Measurements from ENCODE around the gene VPS8. TPM values are rescaled to one million over a fixed set of nuclear protein-coding genes. Genes with fewer than 3 reads are reported as not detected.
A peak's percentile ranks its signal among the peaks of the same experiment; 100 is the strongest.

The VPS8 gene
- total RNA-seq, 1 donor from 2014 or later = 94.5 TPM

GRCh38 chr3:184777566-184778356, 34.2 kb upstream of the VPS8 start:
- H3K4me1 Mint-ChIP-seq (ENCODE audit: low read depth, unreplicated experiment) = peaks cover 24% of the 10 kb centered on the region
- peaks cover 2% of the 10 kb centered on the region for H3K9me3 Mint-ChIP-seq (ENCODE audit: unreplicated experiment)
- TF ChIP-seq, protein P1, sequence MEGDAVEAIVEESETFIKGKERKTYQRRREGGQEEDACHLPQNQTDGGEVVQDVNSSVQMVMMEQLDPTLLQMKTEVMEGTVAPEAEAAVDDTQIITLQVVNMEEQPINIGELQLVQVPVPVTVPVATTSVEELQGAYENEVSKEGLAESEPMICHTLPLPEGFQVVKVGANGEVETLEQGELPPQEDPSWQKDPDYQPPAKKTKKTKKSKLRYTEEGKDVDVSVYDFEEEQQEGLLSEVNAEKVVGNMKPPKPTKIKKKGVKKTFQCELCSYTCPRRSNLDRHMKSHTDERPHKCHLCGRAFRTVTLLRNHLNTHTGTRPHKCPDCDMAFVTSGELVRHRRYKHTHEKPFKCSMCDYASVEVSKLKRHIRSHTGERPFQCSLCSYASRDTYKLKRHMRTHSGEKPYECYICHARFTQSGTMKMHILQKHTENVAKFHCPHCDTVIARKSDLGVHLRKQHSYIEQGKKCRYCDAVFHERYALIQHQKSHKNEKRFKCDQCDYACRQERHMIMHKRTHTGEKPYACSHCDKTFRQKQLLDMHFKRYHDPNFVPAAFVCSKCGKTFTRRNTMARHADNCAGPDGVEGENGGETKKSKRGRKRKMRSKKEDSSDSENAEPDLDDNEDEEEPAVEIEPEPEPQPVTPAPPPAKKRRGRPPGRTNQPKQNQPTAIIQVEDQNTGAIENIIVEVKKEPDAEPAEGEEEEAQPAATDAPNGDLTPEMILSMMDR (IDR thresholded peaks at IDR 0.05; ENCODE audit: partially characterized antibody, unreplicated experiment) = peak; percentile 89
- H3K4me3 Mint-ChIP-seq (ENCODE audit: unreplicated experiment) = no peak overlapping the region
- H3K36me3 Mint-ChIP-seq (ENCODE audit: unreplicated experiment) = no peaks in the 10 kb centered on the region
- peaks cover 2% of the 10 kb centered on the region for H3K27me3 Mint-ChIP-seq (ENCODE audit: unreplicated experiment)
- DNase-seq = peak; percentile 88
- H3K27ac Mint-ChIP-seq (ENCODE audit: unreplicated experiment) = no peak overlapping the region

DNA sequence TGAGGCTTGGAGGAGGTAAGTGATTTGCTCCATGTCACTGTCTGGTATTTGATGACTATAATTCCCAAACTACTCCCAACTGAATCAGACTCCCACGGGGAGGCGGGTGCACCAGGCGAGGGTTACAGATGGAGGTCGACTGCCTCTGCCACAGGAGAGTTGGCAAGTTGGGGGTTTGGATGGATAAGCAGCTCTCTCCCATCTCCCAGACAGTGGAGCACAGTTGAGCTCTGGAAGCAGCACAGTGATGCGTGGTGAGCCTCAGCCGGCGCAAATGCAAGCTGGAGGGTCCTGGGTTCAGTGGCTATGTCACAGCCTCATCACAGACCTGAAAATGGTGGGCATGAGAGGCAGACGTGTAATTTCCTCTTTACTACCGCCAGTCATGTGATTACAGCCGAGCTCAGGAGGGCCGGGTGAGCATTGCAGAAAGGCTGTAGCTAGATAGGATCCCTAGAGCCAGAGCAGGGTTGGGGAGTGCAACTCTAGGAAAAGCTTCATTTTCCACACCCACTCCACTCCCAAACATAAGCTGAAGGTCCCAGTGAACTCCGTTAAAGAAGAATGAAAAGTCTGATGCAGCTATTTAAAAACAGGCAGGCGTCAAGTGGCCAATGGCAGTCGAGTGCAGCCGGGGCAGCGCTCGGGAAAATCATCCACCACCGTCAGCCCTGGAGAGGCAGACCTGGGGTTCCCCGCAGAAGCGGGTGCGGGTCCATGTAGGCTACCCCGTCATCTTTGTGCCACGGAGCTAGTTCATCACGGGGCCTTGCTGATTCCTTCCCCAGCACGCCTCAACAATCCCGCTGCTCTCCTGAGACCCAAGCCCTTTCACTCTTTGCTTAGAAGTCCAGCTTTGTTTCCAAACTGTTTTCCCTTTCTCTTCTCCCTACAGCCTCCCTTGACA, 33.3 kb upstream of the VPS8 start:
- no peak for DNase-seq

DNA sequence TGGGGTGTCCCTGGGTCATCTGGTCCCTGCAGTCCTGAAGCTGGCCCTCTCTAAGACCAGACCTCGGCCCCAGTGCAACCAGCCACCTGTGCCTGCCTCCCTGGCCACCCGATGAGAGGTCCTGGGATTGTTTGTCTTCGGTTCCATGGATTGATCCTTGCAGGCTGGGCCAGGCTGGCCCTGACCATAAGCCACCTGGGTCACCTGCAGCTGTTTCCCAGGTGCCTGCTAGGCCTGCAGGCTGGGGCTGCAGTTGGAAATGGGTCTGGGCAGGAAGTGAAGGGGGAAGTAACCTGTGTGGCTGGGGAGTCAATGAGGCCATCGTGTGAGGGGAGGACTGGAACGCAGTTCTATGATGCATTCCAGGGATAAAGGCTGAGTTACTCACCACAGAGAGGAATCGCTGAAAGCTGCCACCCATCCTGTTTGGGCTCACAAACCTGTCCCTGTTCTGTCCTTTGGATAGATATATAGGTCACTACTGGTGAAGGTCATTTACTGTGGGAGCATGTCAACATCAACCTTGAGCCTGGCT, 30.9 kb upstream of the VPS8 start:
- Mint-ChIP-seq H3K9me3 (ENCODE audit: unreplicated experiment) (no peaks in the 10 kb centered on the region), H3K36me3 (ENCODE audit: unreplicated experiment) (no peaks in the 10 kb centered on the region), H3K4me1 (ENCODE audit: low read depth, unreplicated experiment) (peaks cover 31% of the 10 kb centered on the region), H3K4me3 (ENCODE audit: unreplicated experiment) (no peak overlapping the region), H3K27ac (ENCODE audit: unreplicated experiment) (no peak overlapping the region), H3K27me3 (ENCODE audit: unreplicated experiment) (peaks cover 2% of the 10 kb centered on the region)
- DNase-seq = no peak
- TF ChIP-seq, protein P1 (IDR thresholded peaks at IDR 0.05; ENCODE audit: partially characterized antibody, unreplicated experiment) = no peak

More for the DNA sequence above, 33.3 kb upstream of the VPS8 start:
- H3K36me3 Mint-ChIP-seq (ENCODE audit: unreplicated experiment) = no peaks in the 10 kb centered on the region
- H3K4me3 Mint-ChIP-seq (ENCODE audit: unreplicated experiment) = no peak overlapping the region
- H3K27ac Mint-ChIP-seq (ENCODE audit: unreplicated experiment) = no peak overlapping the region
- peaks cover 2% of the 10 kb centered on the region for H3K27me3 Mint-ChIP-seq (ENCODE audit: unreplicated experiment)
- peaks cover 2% of the 10 kb centered on the region for H3K9me3 Mint-ChIP-seq (ENCODE audit: unreplicated experiment)
- TF ChIP-seq, protein P1 (IDR thresholded peaks at IDR 0.05; ENCODE audit: partially characterized antibody, unreplicated experiment) = no peak
- peaks cover 24% of the 10 kb centered on the region for H3K4me1 Mint-ChIP-seq (ENCODE audit: low read depth, unreplicated experiment)

DNA sequence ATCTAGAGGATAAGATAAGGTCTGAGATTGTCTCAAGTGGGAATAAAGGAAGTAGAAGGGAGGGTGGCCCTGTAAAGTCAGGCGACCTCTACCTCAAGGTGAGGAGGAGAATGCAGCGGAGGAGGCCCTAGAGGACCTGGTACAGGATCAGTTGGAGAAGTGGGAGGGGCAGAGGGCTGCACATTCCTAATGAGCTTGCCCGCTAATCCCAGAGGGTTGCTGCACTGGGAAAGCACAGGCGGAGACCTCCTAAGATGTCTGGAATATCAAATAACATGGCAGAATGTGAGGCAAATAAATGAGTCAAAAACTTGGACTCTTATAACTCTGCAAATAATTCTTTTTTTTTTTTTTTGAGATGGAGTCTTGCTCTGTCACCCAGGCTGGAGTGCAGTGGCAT, 30.2 kb upstream of the VPS8 start:
- peaks cover 2% of the 10 kb centered on the region for H3K27me3 Mint-ChIP-seq (ENCODE audit: unreplicated experiment)
- H3K9me3 Mint-ChIP-seq (ENCODE audit: unreplicated experiment) = no peaks in the 10 kb centered on the region
- no peak overlapping the region for H3K4me3 Mint-ChIP-seq (ENCODE audit: unreplicated experiment)
- no peak for DNase-seq
- H3K4me1 Mint-ChIP-seq (ENCODE audit: low read depth, unreplicated experiment) = peaks cover 29% of the 10 kb centered on the region
- TF ChIP-seq, protein P1 (IDR thresholded peaks at IDR 0.05; ENCODE audit: partially characterized antibody, unreplicated experiment) = no peak
- no peak overlapping the region for H3K27ac Mint-ChIP-seq (ENCODE audit: unreplicated experiment)
- H3K36me3 Mint-ChIP-seq (ENCODE audit: unreplicated experiment) = no peaks in the 10 kb centered on the region

All from glutamatergic neuron (in vitro differentiated cells).